Stimulated activated CD8-positive, alpha-beta memory T cell treated with anti-CD3 and anti-CD28 coated beads, Interleukin-4, amount 100 ng/mL, for 24 hours (primary cell): ENCODE data around the gene NDC1.
"Not testable (repeated sequence)": the region's sequence is repeated elsewhere in the genome, so short reads cannot be mapped to it uniquely, and the experiment has no call there.

Experiments
- DNase-seq: peaks from one replicate; pipeline ENCODE4 v3.0.0-alpha.2; 2020; ENCODE audit warnings: low read depth

The NDC1 gene

DNA sequence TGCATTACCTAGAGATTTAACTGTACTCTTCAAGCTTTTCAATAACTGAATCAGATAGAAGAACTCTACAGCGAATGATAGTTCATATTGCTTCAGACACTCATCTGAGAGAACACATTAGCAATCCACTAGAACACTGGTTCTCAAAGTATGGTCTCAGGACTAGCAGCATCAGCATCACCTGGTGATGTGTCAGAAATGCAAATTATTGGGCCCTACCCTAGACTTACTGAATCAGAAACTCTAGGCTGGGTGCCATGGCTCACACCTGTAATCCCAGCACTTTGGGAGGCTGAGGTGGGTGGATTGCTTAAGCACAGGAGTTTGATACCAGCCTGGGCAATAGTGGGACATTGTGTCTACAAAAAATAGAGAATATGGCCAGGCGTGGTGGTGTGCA, 74.2 kb downstream of the NDC1 start:
- DNase-seq = no peak

DNA sequence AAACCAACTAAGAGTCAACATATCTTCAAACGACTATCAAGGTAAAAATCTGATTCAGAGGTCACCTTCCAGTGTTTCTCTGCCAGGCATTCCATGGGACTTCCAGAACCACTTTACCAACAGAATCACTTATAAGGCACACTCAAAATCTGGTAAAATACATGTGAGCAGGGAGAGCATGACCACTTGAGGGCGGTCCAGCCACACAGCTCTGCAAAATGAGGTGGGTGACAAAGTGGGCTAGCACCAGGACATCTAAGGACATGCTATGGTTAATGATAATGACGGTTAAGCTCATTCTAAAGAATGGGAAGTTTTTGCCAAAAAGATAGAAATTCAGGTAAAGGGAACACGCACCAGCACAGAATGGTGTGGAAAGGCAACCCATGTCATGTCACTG, 74.6 kb downstream of the NDC1 start:
- DNase-seq = no peak

DNA sequence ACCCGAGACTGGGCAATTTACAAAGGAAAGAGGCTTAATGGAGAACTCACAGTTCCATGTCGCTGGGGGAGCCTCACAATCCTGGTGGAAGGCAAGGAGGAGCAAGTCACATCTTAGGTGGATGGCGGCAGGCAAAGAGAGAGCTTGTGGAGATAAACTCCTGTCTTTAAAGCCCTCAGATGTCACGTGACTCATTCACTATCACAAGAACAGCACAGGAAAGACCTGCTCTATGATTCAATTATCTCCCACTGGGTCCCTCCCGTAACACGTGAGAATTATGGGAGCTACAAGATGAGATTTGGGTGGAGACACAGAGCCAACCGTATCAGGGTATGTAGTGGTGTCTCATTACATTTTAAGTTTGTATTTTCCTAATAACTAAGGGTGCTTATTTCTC, 77.6 kb downstream of the NDC1 start:
- DNase-seq = not testable (repeated sequence)

DNA sequence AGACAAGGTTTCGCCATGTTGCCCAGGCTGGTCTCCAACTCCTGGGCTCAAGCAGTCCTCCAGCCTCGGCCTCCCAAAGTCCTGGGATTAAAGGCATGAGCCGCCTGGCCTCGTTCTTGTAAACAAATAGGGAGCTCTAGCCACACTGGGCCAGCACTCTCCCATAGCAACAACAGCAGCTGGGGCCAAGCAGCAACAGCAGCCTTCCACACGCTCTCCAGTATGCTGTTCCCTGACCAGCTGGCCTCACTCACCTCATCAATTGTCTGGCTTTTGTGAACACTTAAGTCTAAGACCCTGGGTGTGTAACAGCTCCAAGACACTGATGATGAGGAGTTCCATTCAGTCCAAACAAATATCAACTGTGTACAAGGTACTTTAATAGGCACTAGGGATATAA, 82.2 kb downstream of the NDC1 start:
- no peak for DNase-seq

DNA sequence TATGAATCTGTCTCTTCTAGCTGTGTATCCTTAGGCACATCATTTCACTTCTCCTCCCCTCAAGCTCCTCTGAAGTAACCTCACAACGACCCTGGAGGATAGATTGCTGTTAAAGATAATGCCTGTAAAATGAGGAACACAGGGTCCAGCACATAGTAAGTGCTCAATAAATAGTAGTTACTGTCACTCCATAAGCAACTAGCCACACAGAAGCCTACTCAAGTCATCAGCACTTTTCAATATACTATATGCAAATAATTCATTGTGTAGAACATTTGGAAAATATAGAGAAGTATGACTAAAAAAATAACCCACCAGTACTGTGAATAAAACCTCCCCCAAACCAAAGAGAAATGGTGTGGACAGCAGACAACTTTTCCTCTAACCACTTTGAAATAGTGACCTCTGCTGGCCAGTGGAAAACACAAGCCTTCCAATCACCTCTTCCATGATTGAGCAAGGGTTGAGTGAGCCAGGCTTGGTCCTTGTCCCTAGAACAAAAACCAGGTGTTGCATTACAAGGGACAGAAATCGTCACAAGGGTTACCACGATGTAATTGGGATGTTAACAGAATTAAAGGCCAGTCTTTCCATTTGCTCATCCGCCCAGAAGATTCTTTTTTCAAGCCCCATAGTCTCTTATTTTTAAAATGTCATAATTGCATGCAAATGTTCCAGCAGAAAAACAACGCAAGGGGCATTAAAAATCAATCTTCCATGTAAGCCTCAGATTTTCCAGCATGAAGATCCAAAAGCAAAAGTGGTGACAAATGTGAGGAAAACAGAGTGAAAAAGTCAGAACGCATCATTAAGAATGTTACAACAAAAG, 83.4 kb downstream of the NDC1 start:
- DNase-seq = no peak

DNA sequence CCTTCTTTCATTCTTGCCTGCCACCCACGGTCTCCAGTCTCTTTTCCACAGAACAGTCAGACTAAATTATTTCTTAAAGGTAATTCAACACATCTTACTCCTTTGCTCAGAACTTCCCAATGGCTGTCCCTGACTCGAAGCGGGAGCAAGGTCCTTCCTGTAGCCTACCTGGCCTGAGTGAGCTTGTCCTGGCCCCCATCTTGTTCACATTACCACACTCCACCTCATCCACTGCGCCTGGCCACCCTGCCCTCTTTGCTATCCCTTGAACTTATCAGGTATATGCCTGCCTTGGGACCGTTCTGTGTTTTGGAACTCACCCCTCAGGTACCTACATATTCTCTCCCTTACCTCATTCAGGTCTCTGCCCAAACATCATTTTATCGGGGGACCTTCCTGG, 85.8 kb downstream of the NDC1 start:
- no peak for DNase-seq

DNA sequence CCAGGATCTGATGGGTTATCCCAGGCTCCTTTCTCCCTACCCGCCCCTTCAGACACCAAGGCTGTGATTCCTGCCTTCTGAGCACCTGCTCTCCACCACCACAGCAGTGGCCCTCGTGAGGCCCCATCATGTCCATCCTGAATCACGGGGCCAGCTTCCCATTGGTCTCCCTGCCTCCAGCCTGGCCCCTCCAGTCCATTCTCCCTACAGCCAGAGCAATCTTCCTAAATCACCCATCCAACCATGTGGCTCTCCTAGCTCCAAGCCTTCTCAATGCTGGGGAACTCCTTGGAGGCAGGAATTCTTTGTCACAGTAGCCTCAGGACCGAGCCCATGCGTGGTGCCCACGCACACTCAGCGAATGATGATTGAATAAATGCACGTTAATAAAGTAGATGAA, 90.3 kb downstream of the NDC1 start:
- DNase-seq = no peak

DNA sequence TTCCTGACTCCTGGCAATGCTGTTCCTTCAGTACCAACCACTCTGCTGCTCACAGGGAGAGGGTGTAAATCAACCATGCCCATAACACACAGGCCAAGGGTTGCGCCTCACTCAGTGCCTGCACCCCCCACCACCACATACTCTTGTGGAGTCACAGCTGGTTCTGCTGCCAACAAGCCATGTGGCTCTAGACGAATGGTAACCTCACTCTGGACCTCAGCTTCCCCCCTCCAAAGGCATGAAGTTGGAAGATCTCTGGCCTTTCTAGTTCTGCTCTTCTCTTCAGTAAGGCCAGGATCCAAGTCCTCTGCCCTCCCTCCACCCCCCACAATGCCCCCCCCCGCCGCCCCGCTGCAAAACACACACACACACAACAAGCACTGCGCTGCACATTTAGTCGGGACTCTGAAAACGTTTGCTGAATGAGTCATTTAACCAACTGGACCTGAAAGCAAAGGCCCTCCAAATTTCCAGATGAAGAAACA, 97.4 kb downstream of the NDC1 start:
- no peak for DNase-seq

DNA sequence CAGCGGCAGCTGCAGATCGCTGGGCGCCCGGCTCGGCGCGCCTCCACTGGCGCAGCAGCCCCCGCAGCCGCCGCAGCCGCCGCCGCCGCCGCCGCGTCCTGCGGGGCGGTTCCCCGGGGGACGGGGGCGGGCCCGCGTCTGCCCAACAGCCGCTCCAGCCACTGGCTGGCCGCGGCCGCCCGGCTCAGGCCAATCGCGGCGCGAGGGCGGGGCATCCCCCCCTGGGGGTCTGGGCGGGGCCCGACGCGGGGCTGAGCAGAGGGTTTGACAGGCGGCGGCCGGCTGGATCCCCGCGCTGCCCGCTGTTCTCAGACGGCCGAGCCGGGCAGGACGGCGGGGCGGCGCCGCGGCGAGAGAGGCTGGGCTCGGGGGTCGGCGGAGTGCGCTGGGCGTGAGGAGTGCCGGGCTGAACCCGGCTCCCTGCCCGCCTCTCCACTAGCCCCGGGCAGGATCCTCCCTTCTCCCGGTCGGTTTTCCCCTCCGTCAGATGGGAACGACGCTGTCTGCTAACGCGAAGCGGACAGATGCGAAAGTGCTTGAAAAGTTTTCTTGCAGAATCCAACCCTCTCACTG, 98.9 kb downstream of the NDC1 start, which contains the start of gene GLIS1:
Gene GLIS1, minus strand, starts transcription at position 56 of the 573 bp plus-strand sequence. CDS start 1,100 bp downstream, outside the sequence.
- DNase-seq = peak; percentile 50

DNA sequence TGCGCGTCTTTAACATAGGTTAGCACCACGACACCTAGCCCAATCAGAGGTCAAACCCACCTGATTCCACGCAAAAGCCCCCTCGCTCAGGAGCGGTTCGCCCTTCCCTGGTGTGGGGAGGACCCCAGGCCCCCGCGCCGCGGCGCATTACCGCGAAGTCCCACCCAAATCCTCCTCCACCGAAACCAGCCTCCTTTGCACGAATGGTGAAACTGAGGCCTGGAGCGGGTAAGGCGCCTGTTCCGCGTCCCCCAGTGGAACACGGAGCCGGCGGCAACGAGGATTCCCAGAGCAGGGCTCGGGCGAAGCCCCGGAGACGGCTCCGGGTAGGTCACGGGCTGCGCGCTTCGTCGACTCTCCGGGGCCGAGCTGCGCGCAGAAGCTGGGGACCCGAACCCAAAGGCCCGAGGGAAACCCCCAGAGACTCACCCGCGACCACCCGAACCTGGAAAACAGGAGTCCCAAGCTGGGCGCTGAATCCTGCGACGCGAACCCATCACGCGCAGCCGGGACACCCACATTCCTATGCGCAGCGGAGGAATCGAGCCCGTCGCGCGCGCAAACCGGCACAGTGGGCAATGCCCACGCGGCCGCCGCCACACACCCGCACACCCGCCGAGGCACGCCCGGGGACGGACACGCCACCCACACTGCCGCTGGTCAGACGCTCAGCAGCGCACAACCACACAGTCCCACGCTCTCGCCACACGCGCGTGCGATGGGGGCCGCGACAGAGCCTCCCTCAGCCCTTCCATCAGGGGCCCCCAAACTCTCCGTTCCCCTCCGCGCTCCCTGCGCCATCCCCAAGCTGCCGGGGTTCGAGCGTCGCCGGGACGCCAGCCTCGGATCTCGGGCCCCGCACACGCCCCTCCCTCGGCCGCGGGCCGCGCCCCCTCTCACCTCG, 99.6 kb downstream of the NDC1 start:
- DNase-seq = no peak

DNA sequence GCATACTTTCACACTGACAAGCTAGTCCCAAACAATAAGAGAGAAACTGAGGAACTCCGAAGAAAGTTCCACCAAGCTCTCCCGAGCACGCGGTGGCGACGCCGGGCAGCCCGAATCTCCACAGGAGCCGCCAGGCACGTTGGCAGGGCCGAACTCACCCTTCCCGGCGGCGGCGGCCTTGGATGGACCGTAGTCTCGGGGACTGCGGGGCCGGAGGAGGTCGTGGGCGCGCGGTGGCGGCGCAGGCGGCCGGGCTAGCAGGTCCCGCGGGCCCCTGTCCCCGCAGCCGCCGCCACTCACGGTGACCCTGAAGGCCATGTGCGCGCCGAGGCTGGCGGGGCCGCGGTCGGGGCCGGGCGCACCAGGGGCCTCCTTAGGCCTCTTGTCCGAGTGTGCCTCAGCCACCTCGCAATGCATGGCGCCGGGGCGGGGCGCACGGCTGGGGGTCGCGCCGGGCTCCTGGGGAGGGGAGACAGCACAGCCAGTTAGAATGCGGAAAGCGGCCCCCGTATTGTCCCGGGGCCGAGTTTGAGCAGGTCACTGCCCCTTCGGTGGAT, 100.4 kb downstream of the NDC1 start:
- no peak for DNase-seq

DNA sequence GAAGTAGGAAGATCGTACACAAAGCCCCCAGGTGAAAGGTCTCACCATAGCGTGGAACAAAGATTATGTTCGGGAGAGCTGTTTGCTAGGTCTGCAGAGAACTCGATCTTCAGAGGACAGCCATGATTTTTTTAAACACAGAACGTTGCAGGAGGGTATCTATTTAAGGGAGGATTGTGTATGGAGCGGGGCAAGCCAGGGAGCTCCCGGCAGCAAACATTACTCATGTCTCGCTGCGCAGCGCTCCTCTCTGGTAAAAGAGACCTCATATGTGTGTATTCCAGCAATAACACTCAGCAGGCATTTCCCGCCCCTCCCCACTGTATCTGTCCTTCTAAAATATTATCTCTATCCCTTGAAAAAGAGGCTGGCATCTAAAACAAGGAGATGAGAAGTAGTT, 101.8 kb downstream of the NDC1 start:
- DNase-seq = no peak

DNA sequence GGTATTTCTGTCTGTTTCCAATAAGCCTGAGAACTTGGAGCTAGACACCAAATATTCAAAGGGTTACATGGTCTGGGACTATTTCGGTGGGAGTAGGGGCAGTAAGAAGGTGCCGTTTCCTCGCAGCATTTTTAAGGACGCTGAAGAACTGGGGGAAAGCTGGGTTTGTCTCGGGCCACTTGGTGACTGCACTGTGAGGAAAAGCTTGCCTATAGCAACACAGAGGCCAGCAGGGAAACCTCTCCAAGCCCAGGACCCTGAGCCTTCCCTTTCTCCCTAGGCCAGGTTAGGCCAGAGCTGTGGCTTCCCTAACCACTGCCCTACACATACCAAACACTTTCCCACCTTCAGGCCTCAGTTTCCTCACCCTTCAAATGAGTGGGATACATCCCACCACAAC, 102.4 kb downstream of the NDC1 start:
- DNase-seq = no peak

DNA sequence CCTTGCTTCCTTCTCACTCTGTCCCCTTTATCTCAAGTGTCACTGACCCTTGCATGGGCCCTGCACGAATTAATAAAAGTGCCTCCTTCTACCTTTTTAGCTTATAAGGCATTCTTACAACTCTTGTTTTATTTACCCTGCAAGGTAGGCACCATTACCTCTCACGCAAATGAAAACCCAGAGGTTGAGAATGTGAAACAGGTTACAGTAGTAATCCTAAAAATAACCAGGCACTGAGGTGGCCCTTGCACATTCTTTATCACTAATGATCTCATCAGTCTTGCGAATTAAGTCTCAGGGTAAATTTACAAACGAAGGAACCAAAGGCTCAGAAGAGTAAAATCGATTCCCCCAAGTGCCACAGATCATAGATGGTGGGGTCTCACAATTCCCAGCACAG, 102.8 kb downstream of the NDC1 start:
- no peak for DNase-seq

DNA sequence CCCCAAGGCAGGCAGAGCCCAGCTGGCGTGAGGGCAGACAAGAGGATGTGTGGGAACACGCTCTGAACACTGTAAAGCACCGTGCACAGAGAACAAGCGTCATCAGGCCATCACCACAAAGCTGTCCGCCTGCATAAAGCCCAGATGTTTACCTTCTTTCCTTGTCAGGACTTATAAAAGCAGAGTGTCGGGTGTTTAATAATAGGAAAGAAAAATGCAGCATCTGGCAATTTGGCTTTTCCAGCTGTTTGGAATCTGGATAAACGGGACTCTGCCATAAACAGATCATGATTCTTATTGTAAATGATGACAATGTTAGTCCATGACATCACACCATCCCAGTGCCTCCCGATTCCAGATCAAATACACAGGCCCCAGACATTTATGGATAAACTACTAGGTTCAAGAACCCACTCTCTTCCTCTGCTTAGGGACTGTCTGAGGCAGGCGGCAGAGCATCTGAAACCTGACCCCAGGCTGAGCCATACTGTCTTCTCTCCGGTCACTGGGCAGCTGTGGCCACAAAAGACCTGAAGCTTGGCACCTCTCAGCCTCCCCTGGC, 103.4 kb downstream of the NDC1 start:
- DNase-seq = no peak

DNA sequence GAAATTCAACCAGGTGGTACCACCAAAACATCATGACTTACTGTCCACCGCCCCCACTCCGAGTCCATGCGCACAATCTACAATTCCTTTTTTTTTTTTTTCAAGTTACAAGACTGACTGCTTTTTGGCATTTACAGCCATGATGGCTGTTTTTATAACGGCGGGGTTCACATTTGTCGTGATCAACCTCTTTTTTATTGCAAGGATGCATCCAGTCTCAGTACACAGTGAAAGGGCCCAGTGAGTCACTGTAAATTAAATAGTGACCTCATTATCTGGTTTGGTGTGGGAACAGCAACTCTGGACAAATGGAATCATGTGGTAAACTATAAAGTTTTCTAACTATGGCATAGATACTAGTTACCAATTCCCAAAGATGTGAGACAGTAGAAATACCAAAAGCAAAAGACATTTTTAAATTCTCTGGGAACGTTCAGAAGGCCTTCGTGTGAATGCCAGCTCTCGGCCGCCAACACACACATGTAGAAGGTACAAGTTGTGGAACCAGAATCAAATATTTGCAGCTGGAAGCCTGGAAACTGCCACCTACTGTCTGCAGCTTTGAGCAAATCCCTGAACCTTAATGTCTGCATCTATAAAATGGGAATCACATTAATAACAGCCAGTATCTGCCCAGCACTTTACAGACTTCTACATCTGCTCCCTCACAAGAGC, 104.0 kb downstream of the NDC1 start:
- no peak for DNase-seq

DNA sequence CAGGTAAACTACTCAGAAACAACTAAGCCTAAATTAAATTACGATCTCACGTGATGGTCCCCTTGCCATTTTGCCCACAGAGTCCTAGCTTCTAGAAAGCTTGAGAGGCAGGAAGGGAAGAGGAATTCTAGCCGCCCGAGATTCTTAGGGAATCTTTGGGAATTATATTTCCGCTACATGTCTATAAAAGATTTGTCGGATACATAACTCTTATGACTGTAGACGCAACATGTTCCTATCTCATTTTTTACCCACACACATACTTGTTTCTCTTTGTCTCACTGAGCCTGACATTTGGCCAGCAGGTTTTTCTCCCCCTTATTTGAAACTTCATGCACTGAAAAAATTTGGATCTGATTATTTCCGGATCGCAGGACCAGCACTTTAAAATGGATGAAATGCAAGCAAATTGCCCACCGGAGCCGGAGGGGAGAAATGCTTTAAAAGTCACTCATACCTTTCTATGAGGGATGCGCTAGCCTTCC, 104.6 kb downstream of the NDC1 start:
- no peak for DNase-seq

DNA sequence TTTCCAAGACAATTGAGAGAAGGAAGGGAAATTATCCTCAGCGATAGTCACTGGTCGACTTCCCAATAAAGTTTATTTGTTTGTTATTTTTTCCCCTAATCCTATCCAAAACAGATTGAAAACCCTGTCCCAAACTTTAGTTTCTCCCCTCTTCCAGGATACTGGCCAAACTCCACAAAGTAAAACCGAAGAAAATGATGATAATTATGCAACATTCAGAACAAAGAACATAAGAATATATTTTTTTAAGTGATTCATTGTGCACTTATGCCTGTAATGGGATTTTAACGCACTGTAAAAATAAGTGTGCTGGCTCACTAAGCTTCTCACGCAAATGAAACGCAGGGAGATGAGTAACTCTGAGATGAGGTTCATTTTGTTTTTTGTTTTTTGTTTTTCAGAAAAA, 105.2 kb downstream of the NDC1 start:
- no peak for DNase-seq

DNA sequence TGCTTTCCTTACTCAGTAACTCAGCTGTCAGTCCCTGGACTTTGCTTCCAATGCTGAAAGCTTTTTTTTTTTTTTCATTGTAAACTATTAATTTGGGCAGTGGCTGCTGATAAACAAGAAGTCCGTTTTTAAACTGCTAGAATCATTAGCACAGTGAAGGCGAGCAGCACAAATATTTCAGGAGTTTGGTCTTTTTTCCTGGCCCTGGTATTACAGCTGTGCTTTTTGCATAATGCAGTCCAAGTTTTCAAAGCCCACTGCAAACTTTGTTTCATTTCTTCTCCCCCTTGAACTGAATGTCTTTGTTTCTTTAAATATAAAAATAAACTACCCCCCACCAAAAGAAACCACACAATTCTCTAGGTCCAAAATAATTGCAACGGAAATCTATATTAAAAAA, 105.7 kb downstream of the NDC1 start:
- no peak for DNase-seq

DNA sequence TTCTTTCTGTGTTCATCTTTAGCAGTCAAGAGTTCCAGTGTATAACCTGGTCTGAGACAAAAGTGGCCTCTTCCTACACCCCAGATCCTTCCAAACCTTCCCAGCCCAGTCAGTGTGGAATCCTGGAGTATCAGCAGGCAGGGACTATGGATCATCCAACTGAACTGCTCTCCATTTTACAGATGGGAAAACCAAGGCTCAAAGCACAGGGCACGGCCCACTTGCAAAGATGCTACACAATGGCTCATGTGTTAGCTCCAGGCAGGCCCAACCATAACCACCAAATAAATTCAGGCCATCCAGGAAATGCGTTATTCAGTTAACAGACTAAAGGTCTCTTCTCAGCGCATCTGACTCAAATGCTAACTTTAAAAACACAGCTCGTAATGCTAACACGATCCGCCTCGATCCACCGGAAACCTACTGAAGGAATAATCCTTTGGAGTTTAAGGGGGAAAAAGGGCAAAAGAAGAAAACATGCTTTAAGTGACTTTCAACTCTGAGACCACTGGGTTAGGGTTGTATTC, 106.3 kb downstream of the NDC1 start:
- no peak for DNase-seq

DNA sequence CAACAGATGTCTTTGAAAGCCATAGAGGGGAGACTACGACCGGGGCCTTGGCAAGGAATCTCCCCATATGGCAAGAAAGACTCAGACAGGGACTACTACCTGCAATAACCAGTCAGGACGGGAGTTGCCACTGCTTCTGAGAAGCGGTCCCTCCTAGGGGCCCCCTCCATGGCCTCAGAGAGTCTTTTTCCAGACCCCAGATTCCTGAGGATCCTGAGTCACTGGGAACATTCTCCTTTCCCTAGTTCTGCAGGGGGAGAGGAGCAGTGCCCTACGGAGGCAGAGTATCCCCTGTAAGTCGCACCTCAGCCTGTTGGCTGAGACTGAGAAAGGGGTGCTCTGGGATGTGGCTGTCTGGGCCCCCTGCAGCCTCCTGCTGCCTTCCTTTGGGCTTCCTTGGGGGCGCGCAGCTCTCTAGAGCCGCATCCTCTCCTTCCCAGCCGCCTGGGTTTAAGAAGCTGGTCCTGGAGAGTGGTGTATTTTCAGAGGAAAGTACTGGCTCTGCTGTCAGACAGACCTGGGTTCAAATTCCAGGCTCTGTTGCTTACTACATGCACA, 107.0 kb downstream of the NDC1 start:
- DNase-seq = no peak
